Endothelial cell of umbilical vein (primary cell): ENCODE results near the gene CTBP2.

Source experiments
- CTCF ChIP-seq, 2 donors: IDR thresholded peaks; 1 replicate in 1 of 2; 2 replicates in 1 of 2; pipeline ENCODE4 v1.5.1; 2011; ENCODE audit warnings: low read length in 2 of 2, mild to moderate bottlenecking in 2 of 2, moderate library complexity in 2 of 2, control low read depth in 1 of 2, inconsistent platforms in 1 of 2, low read depth in 1 of 2; ENCODE audit not compliant: insufficient read depth in 1 of 2; ENCODE audit errors: extremely low read depth in 1 of 2
- EZH2 ChIP-seq: IDR thresholded peaks from 2 replicates; pipeline ENCODE4 v1.6.1; 2012; ENCODE audit warnings: borderline replicate concordance, low read depth, mild to moderate bottlenecking, moderate library complexity, low read length, inconsistent platforms; ENCODE audit not compliant: severe bottlenecking
- JUN ChIP-seq: IDR thresholded peaks from 2 replicates; pipeline ENCODE4 v1.6.1; 2011; ENCODE audit warnings: borderline replicate concordance, low read depth; ENCODE audit not compliant: insufficient read length, insufficient read depth
- MAX ChIP-seq: IDR thresholded peaks from 2 replicates; pipeline ENCODE4 v1.6.1; 2011; ENCODE audit not compliant: insufficient read depth, insufficient read length
- POLR2A ChIP-seq: IDR thresholded peaks from 2 replicates; pipeline ENCODE4 v1.6.1; 2012; ENCODE audit warnings: low read depth, mild to moderate bottlenecking, control low read depth, low read length
- POLR2AphosphoS5 ChIP-seq: IDR thresholded peaks from 2 replicates; pipeline ENCODE4 v1.6.1; 2012; ENCODE audit warnings: low read depth, mild to moderate bottlenecking, control low read depth, low read length, moderate library complexity; ENCODE audit not compliant: insufficient read depth

- TF ChIP-seq CTCF (IDR thresholded peaks at IDR 0.05; ENCODE audit: extremely low read depth in 1 of 2, insufficient read depth in 1 of 2, low read depth in 1 of 2, low read length in 2 of 2) = no peak
- TF ChIP-seq POLR2A = no peak
- no peak for TF ChIP-seq MAX
- TF ChIP-seq JUN = no peak
- no peak for TF ChIP-seq POLR2AphosphoS5
- no peak for TF ChIP-seq EZH2
Measured at GRCh38 chr10:125054669-125055268, 105.6 kb downstream of the CTBP2 start.
